CD4-positive, alpha-beta T cell treated with Interleukin-6 for 4 hours (primary cell): ENCODE results near the gene KCNK5.
A peak's percentile ranks its signal among the peaks of the same experiment; 100 is the strongest.

Experiments
- DNase-seq: peaks from one replicate; pipeline ENCODE4 v3.0.0-alpha.2; 2020; ENCODE audit warnings: mixed read lengths

Gene KCNK5

DNA sequence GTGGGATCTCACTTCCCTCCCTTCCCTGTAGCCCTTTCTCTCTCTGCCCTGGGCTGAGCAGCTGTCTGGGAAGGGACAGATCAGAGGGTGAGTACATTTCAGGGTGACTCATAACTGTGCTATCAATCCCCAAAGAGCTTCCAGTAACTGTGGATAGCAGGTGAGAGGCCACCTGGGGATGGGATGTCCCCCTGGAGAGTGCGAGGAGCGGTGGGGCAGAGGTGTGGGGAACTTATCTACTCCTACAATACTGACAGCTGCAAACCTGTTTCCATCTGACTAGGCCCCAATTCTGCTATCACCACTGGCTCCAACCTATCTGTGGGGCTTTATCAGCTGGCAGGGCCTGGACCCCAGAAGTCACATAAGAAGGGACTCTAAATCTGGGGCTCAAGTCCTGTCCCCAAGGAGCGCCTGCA, 32.6 kb downstream of the KCNK5 start:
- DNase-seq = no peak

DNA sequence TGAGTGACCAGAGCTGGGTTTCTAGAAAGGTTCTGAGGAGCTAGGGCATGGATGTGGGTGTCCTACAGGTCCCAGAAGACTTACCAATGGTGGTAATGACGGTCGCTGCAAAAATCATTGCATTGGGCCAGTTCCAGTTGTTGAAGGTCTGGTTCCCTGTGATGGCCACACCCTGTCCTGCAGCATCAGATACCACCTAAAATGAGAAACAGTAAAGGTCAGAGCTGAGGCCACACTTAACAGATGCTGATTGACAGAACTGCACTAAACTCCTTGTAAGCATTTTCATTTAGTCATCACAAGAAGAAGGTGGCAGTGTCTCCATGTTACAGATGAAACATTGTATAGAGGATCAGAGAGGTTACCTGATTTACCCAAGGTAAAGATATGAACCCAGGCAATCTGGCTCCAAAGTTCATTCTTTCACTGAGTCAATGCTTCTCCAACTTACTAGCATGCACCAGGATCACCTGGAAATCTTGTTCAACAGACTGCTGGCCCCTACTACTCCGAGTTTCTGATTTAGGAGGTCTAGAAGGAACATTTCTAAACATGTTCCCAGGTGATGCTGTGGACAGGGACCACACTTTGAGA, 33.4 kb downstream of the KCNK5 start:
- no peak for DNase-seq

DNA sequence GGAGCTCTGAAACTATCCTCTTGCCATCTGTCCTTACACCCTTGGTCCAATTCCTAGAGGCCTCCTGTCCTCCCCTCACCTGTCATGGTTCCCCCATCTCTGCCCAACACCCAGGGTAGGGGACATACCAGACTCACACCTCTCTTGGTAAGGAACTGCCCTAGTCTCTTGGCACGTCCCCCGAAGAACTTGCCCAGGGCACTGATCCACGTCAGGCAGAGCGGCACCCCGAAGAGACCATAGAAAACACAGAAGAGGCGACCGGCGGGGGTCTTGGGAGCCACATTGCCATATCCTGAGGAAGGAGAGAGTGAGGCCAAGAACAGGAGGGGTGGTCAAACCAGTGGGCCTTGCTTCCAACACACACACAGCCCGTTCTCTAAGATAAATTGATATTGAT, 34.8 kb downstream of the KCNK5 start:
- no peak for DNase-seq

DNA sequence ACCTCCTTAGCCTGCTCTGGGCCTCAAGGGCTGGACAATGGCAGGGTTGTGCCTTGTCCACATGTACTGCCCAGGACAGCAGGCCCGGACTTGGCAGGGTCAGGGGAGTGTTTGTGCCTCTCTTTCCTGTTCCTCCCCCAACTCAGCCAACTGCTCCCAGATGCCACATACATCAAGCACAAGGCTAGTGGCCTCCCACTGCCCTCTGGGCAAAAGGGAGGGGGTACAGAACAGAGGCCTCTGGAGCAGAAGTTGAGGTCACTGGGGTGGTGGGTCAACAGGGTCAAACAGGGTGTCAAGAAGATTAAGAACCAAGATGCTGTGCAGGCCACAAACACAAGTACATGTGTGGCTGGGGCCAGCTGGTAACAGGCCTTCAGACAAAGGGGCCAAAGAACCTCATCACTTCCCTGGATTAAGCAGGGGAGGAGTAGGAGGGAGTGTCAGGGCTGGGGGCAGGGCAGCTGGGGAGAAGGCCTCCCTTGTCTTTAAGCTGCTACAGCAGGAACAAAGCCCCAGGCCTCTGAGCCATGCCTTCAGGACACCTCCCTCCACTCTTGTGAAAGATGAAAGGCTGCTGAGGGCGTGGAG, 36.0 kb downstream of the KCNK5 start:
- no peak for DNase-seq

DNA sequence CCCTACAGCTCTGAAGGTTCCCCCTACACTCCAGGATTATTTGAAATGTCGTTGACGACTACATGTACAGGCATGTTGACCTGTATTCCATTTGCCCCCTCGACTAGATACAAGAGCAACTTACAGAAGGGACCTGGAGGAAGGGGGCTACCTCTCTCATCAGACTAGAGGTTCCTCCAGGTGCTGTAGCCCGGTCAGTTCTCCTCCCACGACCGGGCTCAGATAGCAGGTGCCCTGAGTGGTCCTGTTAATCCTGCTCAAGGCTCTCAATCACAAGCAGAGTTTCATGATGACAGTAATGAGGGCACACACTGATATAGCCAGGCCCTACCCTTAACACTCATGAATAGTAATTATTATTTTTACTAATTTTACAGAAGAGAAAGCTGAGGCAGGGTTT, 36.5 kb downstream of the KCNK5 start:
- no peak for DNase-seq

DNA sequence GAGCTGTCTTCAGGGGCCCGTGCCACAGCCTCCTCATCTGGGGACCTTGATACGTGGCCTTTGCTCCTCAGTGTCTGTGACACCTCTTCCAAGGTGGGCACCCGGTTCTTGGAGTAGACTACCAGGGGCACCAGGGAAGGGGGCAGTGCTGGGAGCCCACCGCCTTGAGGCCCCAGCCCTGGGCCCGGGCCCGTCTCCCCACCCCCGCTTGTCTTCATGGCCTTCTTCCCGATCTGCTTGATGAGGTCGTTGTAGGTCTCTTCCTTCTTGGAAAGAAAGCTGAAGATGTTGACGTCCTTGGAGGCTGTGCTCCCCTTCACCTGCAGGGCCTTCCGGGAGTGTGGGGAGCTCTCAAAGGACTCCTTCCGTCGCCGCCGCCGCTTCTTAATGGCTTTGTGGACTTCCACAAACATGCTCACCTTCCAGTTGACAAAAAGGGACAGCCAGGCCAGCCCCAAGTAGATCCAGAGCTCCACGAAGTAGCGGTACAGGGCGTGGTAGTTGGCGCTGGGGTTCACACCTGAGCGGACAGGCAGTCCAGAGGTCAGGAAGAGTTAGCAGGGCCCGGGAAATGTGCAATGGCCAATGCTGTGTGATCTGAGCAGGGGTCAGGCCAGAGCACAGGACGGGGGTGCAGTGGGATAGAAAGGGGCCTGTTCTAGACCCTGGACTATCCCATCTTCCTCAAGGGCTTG, 37.9 kb downstream of the KCNK5 start:
- DNase-seq = no peak

DNA sequence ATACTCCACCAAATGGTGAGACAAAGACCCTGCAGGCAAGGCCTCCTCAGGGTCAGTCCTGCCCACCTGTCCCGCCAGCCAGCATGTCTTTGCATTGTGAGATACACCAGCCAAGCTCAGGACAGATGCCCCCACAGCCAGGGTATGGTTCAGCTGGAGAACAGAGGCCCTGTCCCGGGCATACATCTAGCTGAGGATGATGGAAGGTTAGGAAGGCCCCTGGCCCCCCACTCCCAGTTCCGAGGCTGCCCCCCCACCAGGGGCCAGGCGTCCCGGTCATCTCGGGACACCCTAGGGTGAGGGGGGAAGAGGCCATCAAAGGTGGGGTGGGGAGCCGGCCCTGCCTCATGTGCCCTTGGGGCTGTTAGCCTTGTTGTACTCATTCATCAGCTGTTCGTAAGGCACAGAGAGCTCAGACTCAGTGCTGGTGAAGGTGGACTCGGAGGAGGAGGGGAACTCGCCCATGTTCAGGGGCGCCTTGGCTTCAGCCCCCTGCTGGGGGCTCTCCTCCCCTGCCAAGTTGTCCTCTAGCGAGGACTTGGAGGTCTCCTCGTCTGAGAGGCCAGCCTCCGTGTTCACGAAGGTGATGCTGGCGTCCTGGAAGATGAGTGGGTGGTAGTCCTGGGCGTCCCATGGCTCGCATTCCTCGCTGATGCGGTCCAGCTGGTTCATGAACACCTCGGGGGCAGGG, 38.6 kb downstream of the KCNK5 start:
- DNase-seq = no peak

DNA sequence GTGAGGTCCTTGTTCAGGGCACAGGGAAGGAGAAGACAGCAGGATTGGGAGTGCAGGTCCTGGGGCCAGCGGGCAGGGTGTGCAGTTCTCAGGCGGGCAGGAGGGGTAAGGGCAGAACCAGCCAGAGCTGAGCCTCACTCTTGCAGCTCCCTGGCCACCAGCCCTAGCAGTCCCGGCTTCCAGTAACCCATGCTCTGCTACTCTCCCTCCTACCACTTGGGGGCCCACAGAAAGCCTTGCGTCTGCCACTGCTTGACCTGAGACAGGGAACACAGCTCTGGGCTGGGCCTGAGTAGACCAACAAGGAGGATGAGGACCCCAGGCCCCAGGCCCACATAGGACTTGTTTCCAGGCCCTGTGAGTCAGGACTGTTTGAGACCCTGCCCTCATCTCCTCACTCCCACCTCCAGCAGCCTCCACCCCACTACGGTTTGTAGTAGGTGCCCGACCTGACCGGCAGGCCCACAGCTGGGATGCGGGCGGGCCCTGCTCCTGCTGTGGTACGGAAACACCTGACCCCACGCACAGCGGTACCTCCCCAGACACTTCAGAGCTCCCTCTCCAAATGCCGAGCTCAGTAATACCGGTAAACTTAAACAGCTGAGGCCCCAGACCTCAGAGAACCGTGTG, 39.2 kb downstream of the KCNK5 start:
- no peak for DNase-seq

DNA sequence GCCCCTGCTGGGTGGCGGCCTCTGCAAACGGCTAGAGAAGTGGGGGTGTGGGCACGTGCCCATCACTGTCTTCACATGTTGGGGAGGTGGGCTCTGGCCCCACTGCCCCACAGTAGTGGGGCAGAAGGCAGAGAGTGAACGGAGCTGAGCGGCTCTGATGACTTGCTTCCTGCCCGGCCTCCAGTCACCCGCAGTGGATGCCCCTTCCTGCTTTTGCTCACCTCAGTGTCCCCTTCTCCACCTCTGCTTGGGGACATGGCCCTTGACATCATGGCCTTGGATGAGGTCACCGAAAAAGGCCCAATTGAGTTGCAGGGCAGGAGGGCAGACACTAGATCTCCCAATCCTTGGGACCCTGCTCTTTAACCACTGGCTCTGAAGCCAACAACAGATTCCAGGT, 40.1 kb downstream of the KCNK5 start:
- no peak for DNase-seq

DNA sequence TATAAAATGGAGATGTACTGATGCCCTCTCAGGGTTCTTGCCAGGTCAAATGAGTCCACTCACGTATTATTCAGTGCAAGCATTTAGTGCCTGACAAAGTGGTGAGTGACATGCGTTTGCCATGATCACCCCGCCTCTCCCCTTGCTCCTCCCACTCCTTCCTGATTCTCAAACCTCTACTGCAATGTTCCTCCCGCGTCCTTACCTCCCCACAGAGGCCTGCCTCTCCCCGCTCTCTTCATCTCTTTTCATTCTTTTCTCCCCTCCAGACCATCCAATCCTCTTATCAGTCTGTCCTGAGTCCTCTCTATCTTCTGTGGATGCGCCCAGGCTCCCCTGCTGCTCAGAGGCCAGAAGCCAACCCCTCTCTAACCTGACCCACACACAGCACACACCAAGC, 40.7 kb downstream of the KCNK5 start:
- peak; percentile 12 for DNase-seq

DNA sequence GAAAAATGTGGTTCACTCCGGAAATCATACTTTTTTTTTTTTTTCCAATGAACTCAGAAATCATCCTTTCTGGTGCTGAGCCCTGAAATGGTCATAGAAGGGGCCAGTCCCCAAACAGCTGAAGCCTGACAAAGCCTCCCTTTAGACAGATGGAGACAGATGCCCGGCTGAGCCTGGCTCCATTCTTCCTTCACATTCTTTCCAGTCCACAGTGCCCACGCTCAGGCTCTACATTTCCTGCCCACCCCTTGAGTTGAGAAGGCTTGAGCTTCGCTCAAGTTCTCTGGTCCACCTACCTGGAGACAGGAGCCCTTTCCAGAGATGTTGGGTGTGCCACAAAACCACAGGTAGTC, 41.2 kb downstream of the KCNK5 start:
- DNase-seq = no peak

DNA sequence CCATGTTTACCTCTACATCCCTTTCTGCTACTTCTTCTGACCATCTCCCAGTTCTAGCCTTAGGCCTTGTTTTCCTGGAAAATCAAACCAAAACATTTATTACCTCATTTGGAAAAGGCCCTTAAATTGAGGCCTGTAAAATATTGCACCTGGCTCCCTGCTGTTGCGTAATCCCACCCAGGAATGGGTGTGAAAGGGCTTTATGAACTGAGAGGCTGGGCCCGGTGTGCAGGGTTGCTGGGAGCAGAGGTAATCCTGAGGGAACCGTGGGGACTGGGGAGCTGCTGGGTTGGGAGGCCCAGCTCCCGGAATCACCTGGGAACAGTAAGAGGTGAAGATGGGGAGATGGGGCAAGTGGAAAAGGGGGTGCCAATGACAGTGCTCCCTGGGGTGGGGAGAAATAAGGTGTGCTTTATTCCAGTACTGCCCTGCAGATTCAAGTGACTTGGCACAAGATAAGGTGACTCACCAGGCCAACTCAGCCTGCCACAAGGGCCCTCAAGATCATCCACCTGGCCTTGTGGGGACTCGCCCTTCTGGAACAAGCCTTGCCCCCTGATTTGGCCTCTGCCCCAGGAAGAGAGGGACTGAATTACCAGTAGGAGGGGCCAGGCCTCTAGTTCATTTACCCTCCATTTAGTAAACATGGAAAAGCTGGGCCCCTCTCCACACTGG, 44.2 kb downstream of the KCNK5 start:
- no peak for DNase-seq

DNA sequence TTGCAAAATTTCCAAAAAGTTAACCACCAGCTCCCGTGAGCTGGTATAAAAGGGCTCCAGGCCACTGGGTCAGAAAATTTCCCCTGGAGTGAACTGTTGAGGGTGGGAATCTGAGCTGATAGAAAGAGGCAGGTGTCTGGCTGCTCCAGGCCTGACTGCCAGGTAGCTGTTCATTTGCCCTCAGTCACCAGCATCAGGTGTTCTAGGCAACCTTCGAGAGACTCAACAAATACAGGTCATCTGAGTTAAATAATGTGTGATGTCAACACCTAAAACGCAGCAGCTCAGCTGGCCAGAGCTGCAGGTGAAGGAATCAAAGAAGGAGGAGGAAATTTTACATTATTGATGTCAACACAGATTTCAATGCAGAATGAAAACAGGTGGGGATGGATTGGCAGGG, 46.7 kb downstream of the KCNK5 start:
- DNase-seq = no peak

DNA sequence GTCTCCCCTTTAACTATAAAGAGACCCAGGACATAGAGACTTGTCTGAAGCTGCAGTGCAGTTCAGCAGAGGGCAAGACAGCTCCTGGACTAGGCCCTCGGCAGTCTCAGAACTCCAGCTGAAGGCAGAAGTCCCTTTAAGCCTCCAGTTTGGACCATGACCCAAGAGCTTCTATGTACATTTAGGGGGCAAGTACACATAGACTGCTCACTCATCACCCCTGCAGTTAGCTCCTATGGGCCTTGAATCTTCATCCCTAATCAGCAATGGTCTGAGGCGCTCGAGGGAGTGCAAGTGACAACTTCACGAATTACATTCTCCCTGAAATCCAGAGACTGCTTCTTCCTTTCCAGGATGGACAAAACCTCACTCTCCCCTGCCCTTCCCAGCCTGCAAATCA, 47.4 kb downstream of the KCNK5 start:
- DNase-seq = no peak

DNA sequence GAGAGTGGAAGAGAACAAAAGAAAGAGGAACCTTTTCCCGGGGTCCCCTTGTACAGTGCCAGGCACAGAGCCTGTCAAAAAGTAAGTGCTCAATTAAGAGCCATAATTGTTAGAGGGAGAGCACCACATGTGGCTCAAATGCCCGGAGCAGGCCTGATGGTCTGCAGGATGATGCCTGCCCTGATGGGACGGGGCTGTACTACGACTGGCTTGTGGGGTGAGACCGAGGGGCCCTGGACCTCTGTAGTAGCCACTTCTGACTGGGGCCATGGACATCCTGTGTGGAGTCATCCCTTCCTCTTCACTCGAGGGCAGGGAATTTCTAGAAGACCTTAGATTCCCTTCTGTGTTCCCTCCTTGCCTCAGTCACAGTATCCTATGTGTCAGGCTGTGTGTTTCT, 47.9 kb downstream of the KCNK5 start:
- DNase-seq = no peak

DNA sequence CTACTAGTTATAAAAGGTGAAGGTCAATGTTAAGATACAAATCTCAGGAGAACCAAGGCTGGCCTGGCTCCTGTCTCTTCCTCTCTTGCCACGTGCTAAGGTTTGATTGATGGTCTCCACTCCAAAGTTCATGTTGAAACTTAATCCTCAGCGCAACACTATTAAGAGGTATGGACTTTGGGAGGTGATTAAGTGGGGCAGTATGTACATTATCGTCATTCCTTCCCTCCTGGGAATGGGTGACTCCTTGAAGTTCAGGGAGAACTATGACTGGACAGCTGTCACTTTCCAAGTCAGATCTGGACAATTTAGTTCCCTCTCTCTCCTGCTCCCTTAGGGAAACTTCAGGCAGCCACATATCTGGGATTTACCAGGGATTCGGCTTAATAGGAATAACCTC, 50.5 kb downstream of the KCNK5 start:
- no peak for DNase-seq

DNA sequence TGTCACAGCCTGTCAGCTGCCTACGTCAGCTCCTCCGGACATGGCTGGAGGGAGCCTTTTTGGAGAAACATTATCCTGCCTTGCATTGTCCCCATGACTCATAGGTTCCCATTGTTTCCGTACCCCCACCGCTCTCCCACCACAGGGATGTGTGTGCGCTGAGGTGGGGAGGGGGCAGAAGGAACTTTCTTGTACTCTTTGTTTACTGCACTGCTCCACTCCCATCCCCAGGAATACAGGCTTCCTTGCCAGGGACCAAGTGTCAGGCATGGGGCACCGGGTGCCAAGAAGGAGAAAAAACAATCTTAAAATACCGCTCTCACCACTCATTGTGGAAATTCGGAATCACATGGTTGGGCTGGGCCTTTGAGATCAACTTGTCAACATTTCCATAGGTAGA, 51.0 kb downstream of the KCNK5 start:
- DNase-seq = no peak

DNA sequence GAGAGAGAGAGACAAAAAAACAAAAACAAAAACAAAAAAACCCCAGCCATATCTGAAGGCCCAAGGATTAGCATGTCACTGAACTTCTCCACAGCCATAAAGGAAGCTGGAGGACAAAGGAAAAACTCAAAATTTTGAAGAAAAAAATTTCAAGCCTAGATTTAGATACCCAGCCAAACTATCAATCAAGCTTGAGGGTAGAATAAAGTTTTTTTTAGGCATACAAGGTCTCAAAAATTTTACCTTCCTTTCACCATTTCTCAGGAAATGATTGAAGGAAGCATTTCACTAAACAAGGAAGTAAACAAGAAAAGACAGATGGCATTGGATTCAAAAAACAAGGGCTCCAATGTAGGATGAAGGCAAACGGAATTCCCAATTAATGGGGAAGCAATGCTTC, 52.1 kb downstream of the KCNK5 start:
- DNase-seq = no peak

DNA sequence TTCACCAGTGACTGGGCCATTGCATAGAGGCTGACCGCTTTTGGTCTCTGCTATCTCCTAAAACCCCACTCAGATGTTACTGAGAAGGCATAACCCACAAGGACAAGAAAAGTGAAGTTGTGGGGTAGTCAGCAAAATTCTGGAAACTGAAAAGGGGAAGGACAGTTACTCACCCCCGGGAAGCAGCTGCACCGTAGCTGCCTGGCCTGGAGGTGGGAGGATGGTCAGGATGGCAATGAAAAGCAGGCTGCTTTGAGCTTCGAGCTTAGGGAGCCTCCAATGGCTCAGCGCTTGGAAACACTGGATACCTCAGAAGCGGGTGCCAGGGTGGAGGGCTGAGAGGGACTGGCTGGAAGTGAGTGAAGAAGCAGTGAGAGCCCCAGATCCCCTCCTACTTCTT, 56.0 kb downstream of the KCNK5 start:
- no peak for DNase-seq

DNA sequence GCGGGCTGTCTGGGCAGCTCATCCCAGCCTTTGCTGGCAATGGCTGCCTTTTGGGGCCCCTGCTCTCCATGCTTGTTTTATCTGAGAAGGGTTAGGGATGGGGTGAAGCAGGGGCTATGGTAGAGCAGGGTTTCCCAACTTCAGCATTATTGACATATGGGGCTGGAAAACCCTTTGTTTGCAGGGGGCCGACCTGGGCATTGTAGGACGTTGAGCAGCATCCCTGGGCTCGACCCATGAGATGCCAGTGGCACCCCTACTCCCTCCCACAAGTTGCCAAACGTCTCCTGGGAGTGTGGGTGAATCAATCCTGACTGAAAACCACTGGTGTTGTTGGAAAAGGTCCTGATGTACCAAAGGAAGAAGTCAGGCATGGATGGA, 56.9 kb downstream of the KCNK5 start:
- DNase-seq = no peak

DNA sequence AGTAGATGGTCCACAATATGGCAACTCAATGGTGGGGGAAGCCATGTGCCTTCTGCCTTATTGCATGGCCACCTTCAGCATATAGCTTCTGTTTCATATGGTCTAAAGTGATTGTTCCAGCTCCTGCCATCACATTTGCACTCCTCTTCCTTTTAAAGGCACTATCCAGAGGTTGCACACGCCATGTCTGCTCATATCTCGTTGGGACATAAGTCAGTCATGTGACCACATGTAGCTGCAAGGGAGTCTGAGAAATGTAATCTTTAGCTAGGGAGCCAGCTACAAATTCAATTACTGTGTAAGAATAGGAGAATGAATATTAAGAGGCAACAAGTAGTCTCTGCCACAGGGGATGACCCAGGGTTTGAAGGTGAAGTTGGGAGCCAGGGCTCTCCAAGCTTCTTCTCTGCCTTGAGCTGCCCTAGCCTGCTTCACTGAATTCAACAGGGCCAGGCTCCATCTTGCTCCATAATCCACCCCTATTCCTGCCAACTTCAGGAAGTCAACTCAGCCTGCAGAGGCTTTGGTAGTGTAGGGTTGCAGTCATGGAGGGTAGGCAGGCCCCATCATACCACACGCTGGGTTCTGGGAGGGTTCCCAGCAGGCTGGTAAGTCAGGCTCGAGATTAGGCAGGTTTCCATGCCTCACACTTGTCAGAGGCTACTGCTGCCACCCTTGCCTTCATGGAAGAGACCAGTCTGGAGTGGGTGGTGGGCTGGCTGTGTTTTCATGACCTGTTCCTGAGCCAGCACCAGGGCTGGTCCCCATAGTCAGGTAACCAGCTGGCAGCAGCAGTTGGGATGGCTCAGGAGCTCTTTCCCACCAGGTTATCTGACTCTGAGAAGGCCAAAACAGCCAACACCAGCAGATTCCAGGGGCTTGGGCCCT, 57.5 kb downstream of the KCNK5 start:
- no peak for DNase-seq

DNA sequence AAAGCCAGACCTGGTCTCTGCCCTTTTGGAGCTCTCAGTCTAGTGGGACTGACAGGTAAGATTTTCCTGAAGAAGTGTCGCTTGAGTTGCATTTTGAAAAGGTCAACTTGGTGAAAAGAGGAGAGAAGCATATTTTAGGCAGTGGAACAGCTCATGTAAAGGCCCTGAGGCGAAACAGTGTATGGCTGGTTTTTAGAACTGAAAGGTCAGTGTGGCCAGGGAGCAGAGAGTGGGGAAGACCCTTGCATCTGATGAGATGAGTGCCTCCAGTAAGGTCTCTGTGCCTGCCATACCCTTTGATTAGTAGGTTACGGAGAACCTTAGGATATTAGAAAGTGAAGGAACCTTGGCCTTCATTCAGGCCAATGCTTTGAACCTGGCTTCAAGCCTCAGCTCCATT, 58.4 kb downstream of the KCNK5 start:
- DNase-seq = no peak
